A549 (cell line): Measurements from ENCODE around the gene AEBP2. TPM values are rescaled to one million over a fixed set of nuclear protein-coding genes. Genes with fewer than 3 reads are reported as not detected.

Experiments
- ATAC-seq, 2 experiments: fragments of 200-7000 bp in 1 of 2; fragments of >200 bp in 1 of 2; cut with Nextera tagmentation in 1 of 2; cut with Tn5 transposase in 1 of 2; 3 replicates each; pipeline versions ENCODE4 v1.8.0 to v1.9.1; 2018 to 2020; ENCODE audit warnings: mild to moderate bottlenecking in 1 of 2, moderate library complexity in 1 of 2
- CTCF ChIA-PET: fragments of 300-600 bp; sonication (Branson Sonifier 250); formaldehyde crosslinking; extraction: SDS; loops from one replicate; lab custom pipeline; 2021; ENCODE audit warnings: antibody characterized with exemption, inconsistent platforms; lab: Yijun Ruan, JAX
- POLR2A ChIA-PET: fragments of 350-600 bp; formaldehyde crosslinking; extraction: SDS; loops from one replicate; lab custom pipeline; 2021; ENCODE audit warnings: antibody characterized with exemption, inconsistent platforms; lab: Yijun Ruan, JAX
- DNase-seq, 2 experiments: peaks; one replicate each; pipeline versions ENCODE4 v3.0.0 to v3.0.0-alpha.2; 2011 to 2016; ENCODE audit warnings: low read depth in 1 of 2, low spot score in 1 of 2
- FAIRE-seq: peaks from 2 replicates; lab custom pipeline; 2011; peaks lifted over from hg19 to GRCh38; lab: Jason Lieb, UNC
- H3K27ac ChIP-seq, 2 experiments: fragments of >200 bp; sonication (Bioruptor Twin); formaldehyde crosslinking; 3 replicates each; pipeline ENCODE4 v1.5.1; 2016 to 2017
- H3K4me1 ChIP-seq: fragments of >200 bp; sonication (Bioruptor Twin); formaldehyde crosslinking; 3 replicates; pipeline ENCODE4 v1.6.1; 2016
- H3K4me2 ChIP-seq: fragments of >200 bp; sonication (Bioruptor Twin); formaldehyde crosslinking; 3 replicates; pipeline ENCODE4 v1.6.1; 2016
- H3K4me3 ChIP-seq: fragments of >200 bp; sonication (Bioruptor Twin); formaldehyde crosslinking; 3 replicates; pipeline ENCODE4 v1.5.1; 2016
- H3K9me3 ChIP-seq: fragments of >200 bp; sonication (Bioruptor Twin); formaldehyde crosslinking; 3 replicates; pipeline ENCODE4 v1.6.1; 2016
- CBX8 ChIP-seq: fragments of 200-600 bp; sonication (generic); IDR thresholded peaks from 2 replicates; pipeline ENCODE4 v1.6.1; 2016
- E2F6 ChIP-seq: IDR thresholded peaks from 2 replicates; pipeline ENCODE4 v1.6.1; 2012; ENCODE audit warnings: low read depth, borderline replicate concordance
- EHF ChIP-seq: fragments of 250-450 bp; sonication (Bioruptor Pico); IDR thresholded peaks from 2 replicates; pipeline ENCODE4 v1.5.0; 2020; ENCODE audit warnings: mild to moderate bottlenecking
- ELK1 ChIP-seq: fragments of 150-350 bp; IDR thresholded peaks from 2 replicates; pipeline ENCODE4 v1.6.1; 2014; ENCODE audit warnings: low read depth, mild to moderate bottlenecking, low read length
- EP300 ChIP-seq, 2 experiments: fragments of >200 bp; sonication (Bioruptor Twin); formaldehyde crosslinking; IDR thresholded peaks; 2 replicates in 1 of 2; 3 replicates in 1 of 2; pipeline ENCODE4 v1.6.1; 2016 to 2017
- ESRRA ChIP-seq: fragments of 150-350 bp; IDR thresholded peaks from 2 replicates; pipeline ENCODE4 v1.6.1; 2014; ENCODE audit warnings: mild to moderate bottlenecking, low read length, borderline replicate concordance
- FOSL2 ChIP-seq, 2 experiments: fragments of 450-650 bp in 1 of 2; fragments of >200 bp in 1 of 2; sonication (Bioruptor Twin) in 1 of 2; formaldehyde crosslinking; IDR thresholded peaks; 2 replicates each; pipeline versions ENCODE4 v1.5.0 to v1.6.1; 2016 to 2020; ENCODE audit warnings: mild to moderate bottlenecking in 1 of 2, moderate library complexity in 1 of 2
- HDAC2 ChIP-seq: fragments of 200-600 bp; sonication (generic); IDR thresholded peaks from 2 replicates; pipeline ENCODE4 v1.6.1; 2016
- HES2 ChIP-seq: fragments of >200 bp; sonication (Bioruptor Twin); formaldehyde crosslinking; IDR thresholded peaks from 2 replicates; pipeline ENCODE4 v1.6.1; 2016
- HOXB13 ChIP-seq: fragments of 250-450 bp; sonication (Bioruptor Pico); IDR thresholded peaks from 2 replicates; pipeline ENCODE4 v1.5.0; 2020; ENCODE audit warnings: low read depth, mild to moderate bottlenecking, moderate library complexity
- HOXB5 ChIP-seq: fragments of 250-450 bp; sonication (Bioruptor Pico); IDR thresholded peaks from 2 replicates; pipeline ENCODE4 v1.5.0; 2020; ENCODE audit warnings: mild to moderate bottlenecking, moderate library complexity
- JUNB ChIP-seq: fragments of >200 bp; sonication (Bioruptor Twin); formaldehyde crosslinking; IDR thresholded peaks from 2 replicates; pipeline ENCODE4 v1.6.1; 2016
- KDM1A ChIP-seq: fragments of 200-600 bp; sonication (generic); IDR thresholded peaks from 2 replicates; pipeline ENCODE4 v1.6.1; 2016; ENCODE audit warnings: low read depth, mild to moderate bottlenecking
- MAFK ChIP-seq: fragments of 450-650 bp; IDR thresholded peaks from 2 replicates; pipeline ENCODE4 v1.6.1; 2014; ENCODE audit not compliant: partially characterized antibody
- MAX ChIP-seq: IDR thresholded peaks from 2 replicates; pipeline ENCODE4 v1.6.1; 2012
- MYC ChIP-seq: IDR thresholded peaks from 2 replicates; pipeline ENCODE4 v1.6.1; 2012; ENCODE audit warnings: mild to moderate bottlenecking, inconsistent platforms, low read length, improper control_type of control experiment, borderline replicate concordance
- NFE2L2 ChIP-seq: fragments of 150-350 bp; conservative IDR thresholded peaks from 2 replicates; pipeline ENCODE4 v1.6.1; 2014; ENCODE audit warnings: low read length
- NR3C1 ChIP-seq: fragments of >200 bp; sonication (Bioruptor Twin); formaldehyde crosslinking; IDR thresholded peaks from 3 replicates; pipeline ENCODE4 v1.6.1; 2017
- PHF8 ChIP-seq: fragments of 200-600 bp; sonication (generic); IDR thresholded peaks from 2 replicates; pipeline ENCODE4 v1.6.1; 2016; ENCODE audit warnings: low read depth, mild to moderate bottlenecking, antibody characterized with exemption, moderate library complexity, borderline replicate concordance
- POLR2A ChIP-seq: IDR thresholded peaks from 2 replicates; pipeline ENCODE4 v1.6.1; 2012; ENCODE audit warnings: mild to moderate bottlenecking, low read length
- RARB ChIP-seq: fragments of 250-450 bp; sonication (Bioruptor Pico); IDR thresholded peaks from 2 replicates; pipeline ENCODE4 v1.8.0; 2021; ENCODE audit warnings: mild to moderate bottlenecking, moderate library complexity
- RFX5 ChIP-seq: fragments of 450-650 bp; IDR thresholded peaks from 2 replicates; pipeline ENCODE4 v1.7.1; 2014; ENCODE audit warnings: antibody characterized with exemption, mild to moderate bottlenecking, moderate library complexity
- SREBF2 ChIP-seq: fragments of 450-650 bp; IDR thresholded peaks from 2 replicates; pipeline ENCODE4 v1.6.1; 2014; ENCODE audit warnings: mild to moderate bottlenecking, moderate library complexity
- TFCP2L1 ChIP-seq: fragments of 250-450 bp; sonication (Bioruptor Pico); IDR thresholded peaks from 2 replicates; pipeline ENCODE4 v1.5.0; 2021; ENCODE audit warnings: mild to moderate bottlenecking
- ZFP36 ChIP-seq: fragments of 450-650 bp; IDR thresholded peaks from 2 replicates; pipeline ENCODE4 v1.6.1; 2014; ENCODE audit warnings: borderline replicate concordance; ENCODE audit not compliant: partially characterized antibody
- ZSCAN20 ChIP-seq: fragments of 250-450 bp; sonication (Bioruptor Pico); IDR thresholded peaks from 2 replicates; pipeline ENCODE4 v1.8.0; 2022; ENCODE audit warnings: mild to moderate bottlenecking, moderate library complexity
- WGBS: methylation state at CpG from one replicate; pipeline ENCODE4 v1.1.6; 2017; ENCODE audit errors: missing lambda C conversion rate; 5-methylcytosine and 5-hydroxymethylcytosine counted together
- polyA plus RNA-seq, 4 experiments: library from polyadenylated mRNA; depleted of rRNA in 3 of 4; stranded (reverse); fragments of >200 nt; fragmentation: RNase III in 1 of 4; extraction: RNeasy Plus Mini Kit Qiagen cat#74134 plus additional on column Dnase treatment in 1 of 4; gene quantifications; 2 replicates in 3 of 4; 3 replicates in 1 of 4; pipeline ENCODE4 v1.2.3, GENCODE V29; 2011 to 2017

The AEBP2 gene
- polyA plus RNA-seq, 2 of the 4 experiments (the other 2 are of a cell fraction): 23.5 to 27.3 TPM

GRCh38 chr12:19440916-19441315, 1.6 kb downstream of the AEBP2 start:
- Histone ChIP-seq H3K4me3 (peak overlapping the region; percentile 87), H3K4me1 (peaks cover 18% of the 10 kb centered on the region; the same call in 2 of the 3 replicates), H3K4me2 (peak overlapping the region; percentile 79), H3K9me3 (no peaks in the 10 kb centered on the region), H3K27ac (peak overlapping the region; percentile 86 to 96)
- FAIRE-seq (no peak), ATAC-seq (no peak), DNase-seq (no peak)
- 4% methylated on average over 8 of the region's 8 CpGs for WGBS
- TF ChIP-seq PHF8 (no peak), POLR2A (no peak), EP300 (IDR thresholded peaks at IDR 0.05) (no peak), EHF (CRISPR knock-in tag) (no peak), NFE2L2 (no peak), ELK1 (no peak), RFX5 (no peak), MYC (no peak), MAFK (no peak), HDAC2 (no peak), NR3C1 (no peak), FOSL2 (IDR thresholded peaks at IDR 0.05) (no peak), FOSL2 (CRISPR knock-in tag; IDR thresholded peaks at IDR 0.05) (no peak), KDM1A (no peak), CBX8 (no peak), JUNB (no peak), MAX (no peak), TFCP2L1 (CRISPR knock-in tag) (no peak), HES2 (no peak)
- ChIA-PET CTCF (no interaction called here), POLR2A (no interaction called here)

GRCh38 chr12:19443585-19443984, 4.3 kb downstream of the AEBP2 start:
- ChIA-PET CTCF (no interaction called here), POLR2A (no interaction called here)
- Histone ChIP-seq H3K4me2 (no peak overlapping the region; the same call in 2 of the 3 replicates), H3K4me3 (no peak overlapping the region), H3K27ac (no peak overlapping the region), H3K9me3 (no peaks in the 10 kb centered on the region), H3K4me1 (peaks cover 18% of the 10 kb centered on the region; the same call in 2 of the 3 replicates)
- WGBS: 90% methylated on average over 4 of the region's 4 CpGs
- TF ChIP-seq ZSCAN20 (CRISPR knock-in tag) (no peak), SREBF2 (no peak), EP300 (IDR thresholded peaks at IDR 0.05) (no peak), RARB (no peak), NR3C1 (no peak)
- FAIRE-seq (no peak), ATAC-seq (no peak), DNase-seq (no peak)

- H3K9me3 ChIP-seq: no peaks in the 10 kb centered on the region
- H3K4me1 ChIP-seq: peaks cover 18% of the 10 kb centered on the region; the same call in 2 of the 3 replicates
- no peak for DNase-seq
- FAIRE-seq: no peak
- TF ChIP-seq FOSL2 (IDR thresholded peaks at IDR 0.05) (no peak), FOSL2 (CRISPR knock-in tag; IDR thresholded peaks at IDR 0.05) (peak; percentile 54; the same call in 1 of the 2 replicates), JUNB (no peak)
- POLR2A ChIA-PET: no interaction called here
- no peak overlapping the region for H3K27ac ChIP-seq
- H3K4me2 ChIP-seq: peak overlapping the region; percentile 6; the same call in 2 of the 3 replicates
- 77% methylated on average over 3 of the region's 3 CpGs for WGBS
- ATAC-seq: no peak
- CTCF ChIA-PET: no interaction called here
- H3K4me3 ChIP-seq: no peak overlapping the region
Measured at GRCh38 chr12:19444097-19444496, 4.8 kb downstream of the AEBP2 start.

GRCh38 chr12:19447386-19447785, 8.1 kb downstream of the AEBP2 start:
- Histone ChIP-seq H3K9me3 (no peaks in the 10 kb centered on the region), H3K4me1 (peaks cover 12% of the 10 kb centered on the region; the same call in 1 of the 3 replicates), H3K4me3 (no peak overlapping the region), H3K27ac (no peak overlapping the region), H3K4me2 (no peak overlapping the region)
- WGBS: 94% methylated on average over 8 of the region's 8 CpGs
- TF ChIP-seq HES2 (no peak), TFCP2L1 (CRISPR knock-in tag) (no peak), E2F6 (no peak), ESRRA (no peak), HOXB13 (CRISPR knock-in tag) (no peak), ZFP36 (no peak), HOXB5 (CRISPR knock-in tag) (no peak)
- FAIRE-seq (no peak), ATAC-seq (no peak), DNase-seq (no peak)
- CTCF ChIA-PET: no interaction called here
- POLR2A ChIA-PET: no interaction called here
